Esophagus squamous epithelium (tissue), 5 donors: ENCODE results near the gene HUS1B. TPM values are rescaled to one million over a fixed set of nuclear protein-coding genes. Genes with fewer than 3 reads are reported as not detected.

Source experiments
- DNase-seq: peaks from one replicate; lab custom pipeline; 2025; lab: John Stamatoyannopoulos, UW
- H3K27ac ChIP-seq, 4 donors: fragments of 200-600 bp; sonication (generic); one replicate each; pipeline ENCODE4 v1.5.1; 2016 to 2019; ENCODE audit warnings: mild to moderate bottlenecking in 1 of 4
- H3K27me3 ChIP-seq, 4 donors: fragments of 200-600 bp; sonication (generic); 1 replicate in 3 of 4; 2 replicates in 1 of 4; pipeline versions ENCODE4 v1.5.1 to v1.6.0; 2017 to 2021; ENCODE audit warnings: antibody characterized with exemption in 1 of 4
- H3K36me3 ChIP-seq, 3 donors: fragments of 200-600 bp; sonication (generic); one replicate each; pipeline ENCODE4 v1.5.1; 2016 to 2019
- H3K4me1 ChIP-seq, 3 donors: fragments of 200-600 bp; sonication (generic); one replicate each; pipeline ENCODE4 v1.5.1; 2017 to 2019
- H3K4me3 ChIP-seq, 4 donors: fragments of 200-600 bp; sonication (generic); 1 replicate in 3 of 4; 2 replicates in 1 of 4; pipeline ENCODE4 v1.5.1; 2016 to 2019; ENCODE audit warnings: mild to moderate bottlenecking in 2 of 4, moderate library complexity in 1 of 4
- H3K9me3 ChIP-seq, 3 donors: fragments of 200-600 bp; sonication (generic); one replicate each; pipeline ENCODE4 v1.5.1; 2016 to 2019
- POLR2A ChIP-seq, 4 donors: fragments of 450-650 bp; IDR thresholded peaks; one replicate each; pipeline ENCODE4 v1.6.1; 2017; ENCODE audit warnings: antibody characterized with exemption in 4 of 4, mild to moderate bottlenecking in 4 of 4, moderate library complexity in 3 of 4
- WGBS, 2 donors: methylation state at CpG; one replicate each; pipeline ENCODE4 v1.1.5; 2018; 5-methylcytosine and 5-hydroxymethylcytosine counted together
- intact Hi-C: fragments of 100-400 bp; cut with DNase I; formaldehyde crosslinking; loops from one replicate; pipeline ENCODE4 v1.15.0; 2022
- total RNA-seq, 4 donors: library from RNA; depleted of rRNA; stranded (reverse); fragments of >200 nt; gene quantifications; one replicate each; pipeline ENCODE4 v1.1.0, GENCODE V29; 2016
- TF ChIP-seq, protein P1 (sequence below), 6 experiments: fragments of 450-650 bp in 4 of 6; fragments of 200-600 bp in 2 of 6; sonication (generic) in 2 of 6; IDR thresholded peaks; one replicate each; pipeline ENCODE4 v1.5.1; 2016 to 2019; ENCODE audit warnings: antibody characterized with exemption in 6 of 6, mild to moderate bottlenecking in 4 of 6, moderate library complexity in 4 of 6
- donor health status: DM: yes; HTN: yes; CAD: no.

Gene HUS1B
- total RNA-seq, 4 donors from 2014 or later, result 0.30 to 3.4 (median 2.7) TPM; not detected in 1

DNA sequence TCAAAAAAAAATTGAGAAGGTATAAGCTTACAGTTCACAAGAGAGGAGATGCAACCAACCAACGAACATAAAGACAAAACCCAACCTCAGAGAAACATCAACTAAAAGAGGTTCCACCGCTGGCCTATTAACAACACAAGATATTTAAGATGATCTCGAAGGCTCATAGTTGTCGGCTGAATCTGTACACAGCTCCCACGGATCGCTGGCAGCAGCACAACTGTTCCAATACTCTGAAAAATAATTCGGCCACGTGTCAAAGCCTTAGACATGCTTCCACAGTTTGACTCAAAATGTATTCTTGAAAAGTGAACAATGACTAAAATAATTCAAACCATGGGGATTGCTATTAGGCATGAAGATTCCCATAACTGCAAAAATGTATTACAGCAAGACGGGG is 22.4 kb upstream of the HUS1B start:
- H3K4me1 ChIP-seq, result peaks cover 4 to 50% (median 9%) of the 10 kb centered on the region in 3 donors
- WGBS, 2 donors, result 75 to 80% methylated on average over 9 of the region's 9 CpGs
- DNase-seq, result no peak
- no peaks in the 10 kb centered on the region for H3K36me3 ChIP-seq
- intact Hi-C loops, result no loop called here
- H3K9me3 ChIP-seq, result no peaks in the 10 kb centered on the region
- no peaks in the 10 kb centered on the region for H3K27me3 ChIP-seq
- H3K4me3 ChIP-seq, result no peak overlapping the region
- TF ChIP-seq POLR2A (IDR thresholded peaks at IDR 0.05), result no peak
- TF ChIP-seq, protein P1, sequence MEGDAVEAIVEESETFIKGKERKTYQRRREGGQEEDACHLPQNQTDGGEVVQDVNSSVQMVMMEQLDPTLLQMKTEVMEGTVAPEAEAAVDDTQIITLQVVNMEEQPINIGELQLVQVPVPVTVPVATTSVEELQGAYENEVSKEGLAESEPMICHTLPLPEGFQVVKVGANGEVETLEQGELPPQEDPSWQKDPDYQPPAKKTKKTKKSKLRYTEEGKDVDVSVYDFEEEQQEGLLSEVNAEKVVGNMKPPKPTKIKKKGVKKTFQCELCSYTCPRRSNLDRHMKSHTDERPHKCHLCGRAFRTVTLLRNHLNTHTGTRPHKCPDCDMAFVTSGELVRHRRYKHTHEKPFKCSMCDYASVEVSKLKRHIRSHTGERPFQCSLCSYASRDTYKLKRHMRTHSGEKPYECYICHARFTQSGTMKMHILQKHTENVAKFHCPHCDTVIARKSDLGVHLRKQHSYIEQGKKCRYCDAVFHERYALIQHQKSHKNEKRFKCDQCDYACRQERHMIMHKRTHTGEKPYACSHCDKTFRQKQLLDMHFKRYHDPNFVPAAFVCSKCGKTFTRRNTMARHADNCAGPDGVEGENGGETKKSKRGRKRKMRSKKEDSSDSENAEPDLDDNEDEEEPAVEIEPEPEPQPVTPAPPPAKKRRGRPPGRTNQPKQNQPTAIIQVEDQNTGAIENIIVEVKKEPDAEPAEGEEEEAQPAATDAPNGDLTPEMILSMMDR (IDR thresholded peaks at IDR 0.05), result no peak
- no peak overlapping the region for H3K27ac ChIP-seq

GRCh38 chr6:678520-678919 is 21.6 kb upstream of the HUS1B start:
- TF ChIP-seq, protein P1 (IDR thresholded peaks at IDR 0.05), result no peak
- no peak for TF ChIP-seq POLR2A (IDR thresholded peaks at IDR 0.05)
- intact Hi-C loops, result no loop called here
- Histone ChIP-seq H3K27ac (no peak overlapping the region), H3K4me3 (no peak overlapping the region), H3K9me3 (no peaks in the 10 kb centered on the region), H3K4me1 (peaks cover 4 to 43% (median 9%) of the 10 kb centered on the region in 3 donors), H3K36me3 (no peaks in the 10 kb centered on the region), H3K27me3 (no peaks in the 10 kb centered on the region)
- 55 to 75% methylated on average over 3 of the region's 3 CpGs for WGBS, 2 donors
- no peak for DNase-seq

GRCh38 chr6:677919-678318 is 21.0 kb upstream of the HUS1B start:
- intact Hi-C loops, result no loop called here
- no peaks in the 10 kb centered on the region for H3K9me3 ChIP-seq
- peaks cover 4 to 37% (median 9%) of the 10 kb centered on the region in 3 donors for H3K4me1 ChIP-seq
- no peaks in the 10 kb centered on the region for H3K27me3 ChIP-seq
- no peak for TF ChIP-seq POLR2A (IDR thresholded peaks at IDR 0.05)
- TF ChIP-seq, protein P1 (IDR thresholded peaks at IDR 0.05), result no peak
- no peaks in the 10 kb centered on the region for H3K36me3 ChIP-seq
- no peak overlapping the region for H3K4me3 ChIP-seq
- H3K27ac ChIP-seq, result no peak overlapping the region
- DNase-seq, result no peak
- WGBS, 2 donors, result 78 to 90% methylated on average over 4 of the region's 4 CpGs

- Histone ChIP-seq H3K36me3 (no peaks in the 10 kb centered on the region), H3K4me3 (no peak overlapping the region), H3K4me1 (peaks cover 0 to 8% (median 0%) of the 10 kb centered on the region in 3 donors), H3K27ac (no peak overlapping the region), H3K27me3 (no peaks in the 10 kb centered on the region), H3K9me3 (no peaks in the 10 kb centered on the region)
- WGBS, 2 donors, result 78 to 90% methylated on average over 3 of the region's 3 CpGs
- no peak for TF ChIP-seq POLR2A (IDR thresholded peaks at IDR 0.05)
- TF ChIP-seq, protein P1 (IDR thresholded peaks at IDR 0.05), result no peak
- intact Hi-C loops, result no loop called here
- DNase-seq, result no peak
Measured at GRCh38 chr6:674956-675355, 18.1 kb upstream of the HUS1B start.

DNA sequence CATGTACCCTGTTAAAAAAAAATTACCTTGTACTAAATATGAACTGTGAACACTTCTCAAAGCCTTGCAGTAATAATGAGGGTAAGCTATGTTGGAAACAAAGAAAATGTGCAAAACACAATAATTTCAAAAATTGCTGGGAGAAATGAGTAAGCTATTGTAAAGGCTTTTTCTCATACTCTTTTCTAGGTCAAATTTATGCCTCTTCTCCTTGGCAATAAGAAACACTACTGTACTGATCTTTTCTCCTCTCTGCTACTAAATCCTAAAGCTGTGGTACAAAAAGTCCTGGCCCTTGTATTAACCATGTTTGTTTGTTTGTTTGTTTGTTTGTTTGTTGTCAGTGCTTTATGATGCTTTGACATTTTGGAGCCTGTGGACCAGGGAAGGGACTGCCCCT is 17.5 kb upstream of the HUS1B start:
- H3K36me3 ChIP-seq, result peaks cover 0 to 4% (median 0%) of the 10 kb centered on the region in 3 donors
- H3K27me3 ChIP-seq, result no peaks in the 10 kb centered on the region
- H3K4me1 ChIP-seq, result peaks cover 0 to 7% (median 0%) of the 10 kb centered on the region in 3 donors
- H3K9me3 ChIP-seq, result no peaks in the 10 kb centered on the region
- intact Hi-C loops, result no loop called here
- no peak overlapping the region for H3K4me3 ChIP-seq
- TF ChIP-seq, protein P1 (IDR thresholded peaks at IDR 0.05), result no peak
- no peak for TF ChIP-seq POLR2A (IDR thresholded peaks at IDR 0.05)
- no peak overlapping the region for H3K27ac ChIP-seq
- no peak for DNase-seq
